Measurements from ENCODE around the gene CNIH2.

DNA sequence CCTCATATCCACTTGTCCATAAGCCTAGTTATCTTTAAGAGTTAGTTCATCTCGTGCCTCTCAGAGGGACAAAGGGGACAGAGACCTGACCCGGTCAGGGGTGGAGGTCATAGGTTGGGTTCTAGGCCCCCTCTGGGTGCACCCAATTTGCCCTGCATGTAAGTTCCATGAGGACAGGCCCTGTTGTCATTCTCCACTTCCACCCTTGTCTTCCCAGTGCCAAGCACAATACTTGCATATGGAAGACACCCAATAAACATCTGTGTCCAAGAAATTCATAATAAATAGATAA is 12.3 kb downstream of the CNIH2 start:
- TF ChIP-seq, protein P1, sequence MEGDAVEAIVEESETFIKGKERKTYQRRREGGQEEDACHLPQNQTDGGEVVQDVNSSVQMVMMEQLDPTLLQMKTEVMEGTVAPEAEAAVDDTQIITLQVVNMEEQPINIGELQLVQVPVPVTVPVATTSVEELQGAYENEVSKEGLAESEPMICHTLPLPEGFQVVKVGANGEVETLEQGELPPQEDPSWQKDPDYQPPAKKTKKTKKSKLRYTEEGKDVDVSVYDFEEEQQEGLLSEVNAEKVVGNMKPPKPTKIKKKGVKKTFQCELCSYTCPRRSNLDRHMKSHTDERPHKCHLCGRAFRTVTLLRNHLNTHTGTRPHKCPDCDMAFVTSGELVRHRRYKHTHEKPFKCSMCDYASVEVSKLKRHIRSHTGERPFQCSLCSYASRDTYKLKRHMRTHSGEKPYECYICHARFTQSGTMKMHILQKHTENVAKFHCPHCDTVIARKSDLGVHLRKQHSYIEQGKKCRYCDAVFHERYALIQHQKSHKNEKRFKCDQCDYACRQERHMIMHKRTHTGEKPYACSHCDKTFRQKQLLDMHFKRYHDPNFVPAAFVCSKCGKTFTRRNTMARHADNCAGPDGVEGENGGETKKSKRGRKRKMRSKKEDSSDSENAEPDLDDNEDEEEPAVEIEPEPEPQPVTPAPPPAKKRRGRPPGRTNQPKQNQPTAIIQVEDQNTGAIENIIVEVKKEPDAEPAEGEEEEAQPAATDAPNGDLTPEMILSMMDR (conservative IDR thresholded peaks at IDR 0.05 in 1 of 2, IDR thresholded peaks at IDR 0.05 in 1 of 2; ENCODE audit: low read depth in 1 of 2, low read length in 2 of 2), result no peak
- no peak for TF ChIP-seq EZH2 (IDR thresholded peaks at IDR 0.05; ENCODE audit: low read length, missing control alignments)

Measured in fibroblast of lung (primary cell).